H1 (cell line): ENCODE measurements around the gene CYP4B1.

Experiments
- CHD2 ChIP-seq: IDR thresholded peaks from 2 replicates; pipeline ENCODE4 v1.6.1; 2012; ENCODE audit warnings: low read length, improper control_type of control experiment
- HDAC6 ChIP-seq: IDR thresholded peaks from one replicate; pipeline ENCODE4 v1.7.1; 2012; ENCODE audit warnings: low read depth, mild to moderate bottlenecking, inconsistent platforms, low read length, moderate library complexity
- JUND ChIP-seq: IDR thresholded peaks from 2 replicates; pipeline ENCODE4 v1.6.1; 2011; ENCODE audit warnings: mild to moderate bottlenecking, improper control_type of control experiment, low read length
- MAFK ChIP-seq: IDR thresholded peaks from 2 replicates; pipeline ENCODE4 v1.6.1; 2012; ENCODE audit warnings: low read depth, mild to moderate bottlenecking, improper control_type of control experiment, low read length
- POLR2AphosphoS5 ChIP-seq: IDR thresholded peaks from 2 replicates; pipeline ENCODE4 v1.6.1; 2011; ENCODE audit warnings: low read depth, low read length
- SIN3A ChIP-seq, 2 experiments: IDR thresholded peaks in 1 of 2; conservative IDR thresholded peaks in 1 of 2; 2 replicates each; pipeline ENCODE4 v1.6.1; 2011 to 2012; ENCODE audit warnings: low read length in 2 of 2, improper control_type of control experiment in 1 of 2, low read depth in 1 of 2, mild to moderate bottlenecking in 1 of 2
- TF ChIP-seq, protein P1 (sequence below): IDR thresholded peaks from 2 replicates; pipeline ENCODE4 v1.6.1; 2011; ENCODE audit warnings: low read depth, mild to moderate bottlenecking, low read length; ENCODE audit not compliant: insufficient read depth

- TF ChIP-seq MAFK: no peak
- TF ChIP-seq CHD2: no peak
- TF ChIP-seq POLR2AphosphoS5: no peak
- no peak for TF ChIP-seq HDAC6
- TF ChIP-seq, protein P1, sequence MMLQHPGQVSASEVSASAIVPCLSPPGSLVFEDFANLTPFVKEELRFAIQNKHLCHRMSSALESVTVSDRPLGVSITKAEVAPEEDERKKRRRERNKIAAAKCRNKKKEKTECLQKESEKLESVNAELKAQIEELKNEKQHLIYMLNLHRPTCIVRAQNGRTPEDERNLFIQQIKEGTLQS: no peak
- no peak for TF ChIP-seq SIN3A (conservative IDR thresholded peaks at IDR 0.05 in 1 of 2, IDR thresholded peaks at IDR 0.05 in 1 of 2; ENCODE audit: low read depth in 1 of 2, low read length in 2 of 2)
- no peak for TF ChIP-seq JUND
Measured at GRCh38 chr1:46813858-46814396, 15.1 kb downstream of the CYP4B1 start.
